Activated T-helper 1 cell treated with anti-CD3 and anti-CD28 coated beads, Interleukin-2, amount 50 U/mL, for 16 hours (primary cell): ENCODE results near the gene PTPRCAP.
"Not testable (repeated sequence)": the region's sequence is repeated elsewhere in the genome, so short reads cannot be mapped to it uniquely, and the experiment has no call there.

Source experiments
- DNase-seq, 2 donors: peaks; one replicate each; pipeline ENCODE4 v3.0.0-alpha.2; 2020; ENCODE audit warnings: low read depth in 1 of 2, low spot score in 1 of 2

PTPRCAP gene

GRCh38 chr11:67410984-67411784 is 26.3 kb downstream of the PTPRCAP start:
- DNase-seq: no peak

- no peak for DNase-seq
Measured at GRCh38 chr11:67410369-67410831, 27.1 kb downstream of the PTPRCAP start.

- no peak for DNase-seq
Measured at GRCh38 chr11:67409781-67410368, 27.6 kb downstream of the PTPRCAP start.

- DNase-seq: peak; percentile 51 to 61
Measured at GRCh38 chr11:67409261-67409666, 28.2 kb downstream of the PTPRCAP start.

- no peak for DNase-seq
Measured at GRCh38 chr11:67408437-67409200, 28.9 kb downstream of the PTPRCAP start.

GRCh38 chr11:67407688-67408163 is 29.8 kb downstream of the PTPRCAP start:
- DNase-seq: no peak

- DNase-seq: no peak
Measured at GRCh38 chr11:67406969-67407687, 30.4 kb downstream of the PTPRCAP start.

GRCh38 chr11:67406420-67406968 is 31.0 kb downstream of the PTPRCAP start:
- DNase-seq: no peak

- DNase-seq: no peak
Measured at GRCh38 chr11:67405688-67406339, 31.7 kb downstream of the PTPRCAP start.

- no peak for DNase-seq
Measured at GRCh38 chr11:67405196-67405567, 32.3 kb downstream of the PTPRCAP start.

GRCh38 chr11:67404515-67405195 is 32.8 kb downstream of the PTPRCAP start:
- no peak for DNase-seq

GRCh38 chr11:67403085-67403484 is 34.4 kb downstream of the PTPRCAP start:
- not testable (repeated sequence) for DNase-seq

- not testable (repeated sequence) for DNase-seq
Measured at GRCh38 chr11:67402192-67402839, 35.2 kb downstream of the PTPRCAP start.

- peak; percentile 85 to 90 for DNase-seq
Measured at GRCh38 chr11:67401495-67402191, 35.8 kb downstream of the PTPRCAP start, which contains the start of gene PPP1CA. TSS of gene PPP1CA (minus strand) at chr11:67401858. CDS start at chr11:67401782, 76 bp downstream.

GRCh38 chr11:67400942-67401494 is 36.5 kb downstream of the PTPRCAP start:
- no peak for DNase-seq

- no peak for DNase-seq
Measured at GRCh38 chr11:67400251-67400941, 37.1 kb downstream of the PTPRCAP start.
